ENCODE measurements around the gene RPS6KB2. TPM values are rescaled to one million over a fixed set of nuclear protein-coding genes. Genes with fewer than 3 reads are reported as not detected.
A peak's percentile ranks its signal among the peaks of the same experiment; 100 is the strongest.

Gene RPS6KB2
- total RNA-seq, 3 donors from 2014 or later (not counting 1 experiment from before 2014, with no cell fraction given), result 81.0 to 89.6 (median 84.6) TPM

DNA sequence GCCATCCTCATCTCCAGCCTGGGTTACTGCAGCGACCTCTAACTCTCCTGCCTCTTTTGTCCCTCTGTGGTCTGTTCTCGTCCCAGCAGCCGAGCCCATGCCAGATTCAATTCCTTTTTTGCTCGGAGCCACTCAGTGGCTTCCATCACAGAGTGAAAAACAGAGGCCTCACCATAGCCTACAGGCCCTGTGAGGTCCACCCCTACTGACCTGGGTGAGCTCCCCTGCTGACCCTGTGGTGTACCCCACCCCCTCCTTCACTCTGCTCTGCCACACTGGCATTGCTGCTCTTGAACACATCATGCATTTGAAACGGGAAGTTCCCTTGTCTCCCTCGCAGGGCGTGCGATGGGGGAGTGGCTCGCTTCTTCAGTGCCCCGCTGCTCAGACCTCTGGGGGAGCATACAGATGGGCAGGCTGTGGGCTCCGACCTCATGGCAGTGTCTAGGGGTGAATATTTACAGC, 56.6 kb downstream of the RPS6KB2 start:
- intact Hi-C loops (cut with micrococcal nuclease), result loop anchor here (2.0 to 5.0 kb wide), 2 partner anchors 20 to 83 kb away; partner anchors contain the start of genes PITPNM1, PPP1CA and TBC1D10C
- Histone ChIP-seq H3K27me3 (ENCODE audit: control insufficient read depth, insufficient read depth, low read length) (no peaks in the 10 kb centered on the region), H3K9me3 (ENCODE audit: control insufficient read depth, insufficient read depth, low read length) (no peaks in the 10 kb centered on the region), H3K36me3 (ENCODE audit: control insufficient read depth, insufficient read depth, low read length) (peaks cover 27% of the 10 kb centered on the region), H3K4me1 (ENCODE audit: control insufficient read depth, insufficient read depth, low read length) (peaks cover 60% of the 10 kb centered on the region), H3K4me3 (ENCODE audit: low read length) (peak overlapping the region; percentile 48), H3K27ac (ENCODE audit: low read length) (peak overlapping the region; percentile 74)
- 15% methylated on average over 11 of the region's 11 CpGs for WGBS (ENCODE audit: insufficient coverage)
- Mint-ChIP-seq H3K36me3 (no peaks in the 10 kb centered on the region), H3K4me1 (peaks cover 55 to 62% of the 10 kb centered on the region in 2 donors), H3K9me3 (no peaks in the 10 kb centered on the region), H3K27me3 (ENCODE audit: low read depth in 2 of 2) (no peaks in the 10 kb centered on the region), H3K4me3 (peak overlapping the region; percentile 99), H3K27ac (peak overlapping the region; percentile 97 to 98)
- peak in 1 of 3 donors; percentile 19 for ATAC-seq
- TF ChIP-seq, protein P1, sequence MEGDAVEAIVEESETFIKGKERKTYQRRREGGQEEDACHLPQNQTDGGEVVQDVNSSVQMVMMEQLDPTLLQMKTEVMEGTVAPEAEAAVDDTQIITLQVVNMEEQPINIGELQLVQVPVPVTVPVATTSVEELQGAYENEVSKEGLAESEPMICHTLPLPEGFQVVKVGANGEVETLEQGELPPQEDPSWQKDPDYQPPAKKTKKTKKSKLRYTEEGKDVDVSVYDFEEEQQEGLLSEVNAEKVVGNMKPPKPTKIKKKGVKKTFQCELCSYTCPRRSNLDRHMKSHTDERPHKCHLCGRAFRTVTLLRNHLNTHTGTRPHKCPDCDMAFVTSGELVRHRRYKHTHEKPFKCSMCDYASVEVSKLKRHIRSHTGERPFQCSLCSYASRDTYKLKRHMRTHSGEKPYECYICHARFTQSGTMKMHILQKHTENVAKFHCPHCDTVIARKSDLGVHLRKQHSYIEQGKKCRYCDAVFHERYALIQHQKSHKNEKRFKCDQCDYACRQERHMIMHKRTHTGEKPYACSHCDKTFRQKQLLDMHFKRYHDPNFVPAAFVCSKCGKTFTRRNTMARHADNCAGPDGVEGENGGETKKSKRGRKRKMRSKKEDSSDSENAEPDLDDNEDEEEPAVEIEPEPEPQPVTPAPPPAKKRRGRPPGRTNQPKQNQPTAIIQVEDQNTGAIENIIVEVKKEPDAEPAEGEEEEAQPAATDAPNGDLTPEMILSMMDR (IDR thresholded peaks at IDR 0.05), result no peak
- peak in 1 of 2 donors; percentile 80 for DNase-seq

Other genes with a start within 250 kb of the RPS6KB2 start
- 100 to 1,000 TPM; 390 to 482 (median 441) TPM for gene GRK2, start 162.0 kb upstream of the RPS6KB2 start, total RNA-seq
- gene ANKRD13D, start 139.2 kb upstream of the RPS6KB2 start, total RNA-seq, result 100 to 1,000 TPM; 212 to 316 (median 231) TPM
- 10 to 100 TPM; 34.3 to 42.7 (median 38.1) TPM for gene SSH3, start 125.0 kb upstream of the RPS6KB2 start, total RNA-seq
- gene POLD4, start 74.9 kb upstream of the RPS6KB2 start, total RNA-seq, result 10 to 100 TPM; 45.8 to 63.7 (median 60.5) TPM
- 10 to 100 TPM in 2 of 3 donors, 1 to 10 TPM in 1; 9.8 to 13.4 (median 10.3) TPM for gene CLCF1, start 54.9 kb upstream of the RPS6KB2 start, total RNA-seq
- 10 to 100 TPM; 30.2 to 47.1 (median 37.3) TPM for gene RAD9A, start 36.5 kb upstream of the RPS6KB2 start, total RNA-seq
- gene PPP1CA, start 26.6 kb upstream of the RPS6KB2 start, total RNA-seq, result 100 to 1,000 TPM; 222 to 245 (median 233) TPM
- 100 to 1,000 TPM; 314 to 359 (median 342) TPM for gene TBC1D10C, start 24.4 kb upstream of the RPS6KB2 start, total RNA-seq
- 10 to 100 TPM; 25.0 to 29.0 (median 25.0) TPM for gene CARNS1, start 12.8 kb upstream of the RPS6KB2 start, total RNA-seq
- gene PTPRCAP, start 9.2 kb downstream of the RPS6KB2 start, total RNA-seq, result 100 to 1,000 TPM; 240 to 301 (median 269) TPM
- gene CORO1B, start 15.0 kb downstream of the RPS6KB2 start, total RNA-seq, result 10 to 100 TPM in 2 of 3 donors, 1 to 10 TPM in 1; 9.7 to 16.2 (median 15.0) TPM
- under 1 TPM in 1 of 3 donors, not detected in 2; 0.25 TPM for gene GPR152, start 24.2 kb downstream of the RPS6KB2 start, total RNA-seq
- gene CABP4, start 26.9 kb downstream of the RPS6KB2 start, total RNA-seq, result 10 to 100 TPM; 12.9 to 22.8 (median 21.3) TPM
- gene TMEM134, start 40.8 kb downstream of the RPS6KB2 start, total RNA-seq, result 10 to 100 TPM; 57.8 to 65.7 (median 61.2) TPM
- 100 to 1,000 TPM in 1 of 3 donors, 10 to 100 TPM in 2; 93.3 to 113 (median 98.1) TPM for gene AIP, start 54.5 kb downstream of the RPS6KB2 start, total RNA-seq
- 100 to 1,000 TPM in 2 of 3 donors, 10 to 100 TPM in 1; 99.9 to 135 (median 123) TPM for gene PITPNM1, start 76.9 kb downstream of the RPS6KB2 start, total RNA-seq
- 10 to 100 TPM; 57.9 to 67.7 (median 65.5) TPM for gene CDK2AP2, start 79.7 kb downstream of the RPS6KB2 start, total RNA-seq
- gene CABP2, start 95.0 kb downstream of the RPS6KB2 start, total RNA-seq, result not detected
- gene GSTP1, start 155.3 kb downstream of the RPS6KB2 start, total RNA-seq, result 100 to 1,000 TPM; 172 to 218 (median 212) TPM
- gene NDUFV1, start 178.4 kb downstream of the RPS6KB2 start, total RNA-seq, result 100 to 1,000 TPM; 346 to 393 (median 360) TPM
- 1 to 10 TPM; 1.7 to 5.2 (median 4.1) TPM for gene NUDT8, start 201.4 kb downstream of the RPS6KB2 start, total RNA-seq
- gene TBX10, start 211.3 kb downstream of the RPS6KB2 start, total RNA-seq, result not detected
- gene ACY3, start 222.2 kb downstream of the RPS6KB2 start, total RNA-seq, result 1 to 10 TPM in 1 of 3 donors, under 1 TPM in 1, not detected in 1; 0.96 to 1.1 TPM
- not detected for gene ALDH3B2, start 246.1 kb downstream of the RPS6KB2 start, total RNA-seq